Hepatocyte (in vitro differentiated cells): Measurements from ENCODE around the gene CRACR2A. TPM values are rescaled to one million over a fixed set of nuclear protein-coding genes. Genes with fewer than 3 reads are reported as not detected.

ENCODE experiments used
- DNase-seq: peaks from one replicate; pipeline ENCODE4 v3.0.0-alpha.2; 2016; ENCODE audit warnings: low spot score
- H2AFZ ChIP-seq: fragments of 200-600 bp; sonication (generic); 2 replicates; pipeline ENCODE4 v1.6.0; 2016; ENCODE audit warnings: antibody characterized with exemption, mild to moderate bottlenecking
- H3K27ac ChIP-seq: fragments of 200-600 bp; sonication (generic); 2 replicates; pipeline ENCODE4 v1.5.1; 2016; ENCODE audit warnings: mild to moderate bottlenecking
- H3K27me3 ChIP-seq: fragments of 200-600 bp; sonication (generic); 2 replicates; pipeline ENCODE4 v1.6.1; 2016
- H3K36me3 ChIP-seq: fragments of 200-600 bp; sonication (generic); replicated peaks from 2 replicates; pipeline ENCODE4 v1.5.1; 2016; ENCODE audit warnings: low read depth; ENCODE audit not compliant: insufficient read depth
- H3K4me1 ChIP-seq: fragments of 200-600 bp; sonication (generic); 2 replicates; pipeline ENCODE4 v1.5.1; 2016; ENCODE audit warnings: mild to moderate bottlenecking, moderate library complexity; ENCODE audit not compliant: insufficient read depth
- H3K4me2 ChIP-seq: fragments of 200-600 bp; sonication (generic); 2 replicates; pipeline ENCODE4 v1.6.0; 2016
- H3K4me3 ChIP-seq: fragments of 200-600 bp; sonication (generic); 2 replicates; pipeline ENCODE4 v1.5.1; 2016; ENCODE audit warnings: mild to moderate bottlenecking
- H3K79me2 ChIP-seq: fragments of 200-600 bp; sonication (generic); 2 replicates; pipeline ENCODE4 v1.6.0; 2017; ENCODE audit warnings: mild to moderate bottlenecking
- H3K9me2 ChIP-seq: fragments of 200-600 bp; sonication (generic); replicated peaks from 2 replicates; pipeline ENCODE4 v1.6.0; 2017; ENCODE audit warnings: mild to moderate bottlenecking; ENCODE audit not compliant: insufficient read depth
- H3K9me3 ChIP-seq: fragments of 200-600 bp; sonication (generic); 2 replicates; pipeline ENCODE4 v1.5.1; 2016; ENCODE audit warnings: low read depth, mild to moderate bottlenecking
- H4K20me1 ChIP-seq: fragments of 200-600 bp; sonication (generic); 2 replicates; pipeline ENCODE4 v1.6.0; 2016; ENCODE audit warnings: mild to moderate bottlenecking; ENCODE audit not compliant: insufficient read depth, poor library complexity, severe bottlenecking
- CTCF ChIP-seq: fragments of 200-600 bp; sonication (generic); IDR thresholded peaks from 2 replicates; pipeline ENCODE4 v1.5.1; 2016; ENCODE audit warnings: antibody characterized with exemption, mild to moderate bottlenecking; ENCODE audit not compliant: poor library complexity
- EZH2 ChIP-seq: fragments of 200-600 bp; sonication (generic); IDR thresholded peaks from 2 replicates; pipeline ENCODE4 v1.6.1; 2016; ENCODE audit warnings: antibody characterized with exemption, mild to moderate bottlenecking, borderline replicate concordance
- EZH2phosphoT487 ChIP-seq: fragments of 200-600 bp; sonication (generic); IDR thresholded peaks from one replicate; pipeline ENCODE4 v1.6.1; 2018; ENCODE audit warnings: antibody characterized with exemption, mild to moderate bottlenecking, low read depth, moderate library complexity; ENCODE audit not compliant: unreplicated experiment, severe bottlenecking
- WGBS: methylation state at CpG from one replicate; pipeline ENCODE4 v1.1.6; 2016; ENCODE audit warnings: low lambda C conversion rate; ENCODE audit errors: missing lambda C conversion rate; 5-methylcytosine and 5-hydroxymethylcytosine counted together
- polyA plus RNA-seq: library from polyadenylated mRNA; unstranded; fragments of >200 nt; fragmentation: Nextera tagmentation; extraction: Ambion mirVana; gene quantifications from 2 replicates; pipeline ENCODE4 v1.2.1, GENCODE V29; 2016
- total RNA-seq: library from RNA; depleted of rRNA; stranded (reverse); fragments of >200 nt; gene quantifications from 2 replicates; pipeline ENCODE4 v1.2.3, GENCODE V29; 2014

The CRACR2A gene
- total and polyA plus RNA-seq, 2 experiments from 2014 or later, result 0.30 to 0.80 TPM

DNA sequence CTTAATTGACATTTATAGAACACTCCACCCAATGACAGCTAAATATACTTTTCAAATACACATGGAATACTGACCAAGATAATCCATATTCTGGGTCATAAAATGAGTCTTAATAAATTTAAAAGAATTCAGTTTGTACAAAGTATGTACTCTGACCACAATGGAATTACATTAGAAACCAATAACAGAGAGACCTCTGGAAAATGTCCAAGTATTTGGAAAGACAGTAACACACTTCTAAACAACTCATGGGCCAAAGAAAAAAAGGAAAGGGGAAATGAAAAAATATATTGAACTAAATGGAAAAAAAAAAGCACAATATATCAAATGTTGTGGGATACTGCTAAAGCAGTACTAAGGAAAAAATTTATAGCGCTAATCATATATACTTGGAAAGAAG is 52.0 kb downstream of the CRACR2A start:
- H3K9me3 ChIP-seq, result no peaks in the 10 kb centered on the region
- no peaks in the 10 kb centered on the region for H3K36me3 ChIP-seq
- no peak overlapping the region for H2AFZ ChIP-seq
- no peaks in the 10 kb centered on the region for H3K79me2 ChIP-seq
- no peaks in the 10 kb centered on the region for H3K4me1 ChIP-seq
- no peaks in the 10 kb centered on the region for H3K9me2 ChIP-seq
- no peak overlapping the region for H3K4me3 ChIP-seq
- H4K20me1 ChIP-seq, result no peaks in the 10 kb centered on the region
- no peak for TF ChIP-seq EZH2phosphoT487
- TF ChIP-seq CTCF, result no peak
- TF ChIP-seq EZH2, result no peak
- no peak overlapping the region for H3K4me2 ChIP-seq
- DNase-seq, result no peak
- no peak overlapping the region for H3K27ac ChIP-seq
- H3K27me3 ChIP-seq, result no peaks in the 10 kb centered on the region
- WGBS, result 96% methylated on average over 1 of the region's 1 CpG

GRCh38 chr12:3698218-3698974 is 54.5 kb downstream of the CRACR2A start:
- WGBS, result 56% methylated on average over 7 of the region's 7 CpGs
- no peaks in the 10 kb centered on the region for H3K27me3 ChIP-seq
- H2AFZ ChIP-seq, result no peak overlapping the region
- H3K9me2 ChIP-seq, result no peaks in the 10 kb centered on the region
- H3K4me1 ChIP-seq, result no peaks in the 10 kb centered on the region
- H3K9me3 ChIP-seq, result no peaks in the 10 kb centered on the region
- no peaks in the 10 kb centered on the region for H3K36me3 ChIP-seq
- TF ChIP-seq EZH2phosphoT487 (no peak), CTCF (no peak), EZH2 (no peak)
- H3K27ac ChIP-seq, result no peak overlapping the region
- H4K20me1 ChIP-seq, result no peaks in the 10 kb centered on the region
- no peak overlapping the region for H3K4me3 ChIP-seq
- DNase-seq, result no peak
- H3K4me2 ChIP-seq, result no peak overlapping the region
- H3K79me2 ChIP-seq, result no peaks in the 10 kb centered on the region

DNA sequence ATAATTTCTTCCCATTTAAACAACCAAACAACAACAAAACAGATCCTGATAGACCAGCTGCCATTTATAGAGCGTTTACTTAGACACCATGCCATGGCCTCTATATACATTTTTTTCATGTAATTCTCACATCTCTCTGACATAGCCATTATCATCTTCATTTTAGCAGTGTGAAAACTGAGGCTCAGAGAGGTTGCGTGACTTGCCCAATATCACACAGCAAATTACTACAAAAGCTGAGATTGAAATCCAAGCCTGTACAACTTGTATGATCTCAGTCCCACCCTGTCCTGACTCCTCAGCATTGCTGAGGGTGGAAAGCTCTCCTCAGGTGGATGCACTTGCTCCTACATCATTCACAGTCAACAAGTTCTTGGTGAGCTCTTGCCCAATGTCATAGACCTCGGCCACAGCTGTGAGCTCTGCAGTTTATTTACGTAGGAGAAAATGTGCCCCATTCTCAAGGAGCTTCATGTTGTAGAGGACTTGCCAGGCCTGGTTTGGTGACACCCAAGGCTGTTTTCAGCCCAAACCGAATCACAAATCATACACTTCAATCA is 55.5 kb downstream of the CRACR2A start:
- Histone ChIP-seq H3K4me3 (no peak overlapping the region), H3K9me3 (no peaks in the 10 kb centered on the region), H3K27me3 (no peaks in the 10 kb centered on the region), H3K27ac (no peak overlapping the region), H3K36me3 (no peaks in the 10 kb centered on the region), H4K20me1 (no peaks in the 10 kb centered on the region), H2AFZ (no peak overlapping the region), H3K4me1 (no peaks in the 10 kb centered on the region), H3K79me2 (no peaks in the 10 kb centered on the region), H3K4me2 (no peak overlapping the region), H3K9me2 (no peaks in the 10 kb centered on the region)
- DNase-seq, result no peak
- TF ChIP-seq EZH2phosphoT487 (no peak), CTCF (no peak), EZH2 (no peak)
- WGBS, result 91% methylated on average over 5 of the region's 5 CpGs
